ENCODE measurements around the gene GPD1. TPM values are rescaled to one million over a fixed set of nuclear protein-coding genes. Genes with fewer than 3 reads are reported as not detected.
"Not testable (repeated sequence)": the region's sequence is repeated elsewhere in the genome, so short reads cannot be mapped to it uniquely, and the experiment has no call there.

GPD1 gene
- total RNA-seq, 4 donors from 2014 or later, result 0.17 to 2.5 (median 0.60) TPM

DNA sequence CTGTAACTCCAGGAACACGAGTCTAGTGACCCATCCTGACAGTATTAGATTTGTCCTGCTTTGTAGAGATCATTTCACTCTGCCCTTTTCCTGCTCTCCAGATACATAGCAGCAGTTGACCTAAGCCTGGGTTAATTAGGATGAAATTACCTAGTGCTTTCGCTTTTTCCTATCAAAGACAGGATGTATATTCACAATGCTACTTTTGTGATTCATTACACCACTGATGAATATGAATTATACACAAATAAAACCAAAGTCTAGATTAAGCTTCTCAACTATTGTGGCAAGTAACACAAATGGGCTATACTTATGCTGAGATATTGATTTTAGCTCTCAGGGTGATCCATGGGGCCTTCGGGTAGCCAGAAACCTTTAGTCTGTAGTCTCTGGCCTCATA is 45.5 kb downstream of the GPD1 start:
- intact Hi-C loops (cut with DNase I), result no loop called here
- Histone ChIP-seq H3K4me1 (peaks cover 0 to 12% (median 3%) of the 10 kb centered on the region in 4 donors), H3K27ac (replicated peaks in 1 of 4) (no peak overlapping the region), H3K9me3 (no peaks in the 10 kb centered on the region), H3K27me3 (no peaks in the 10 kb centered on the region), H3K36me3 (peaks cover 0 to 8% (median 3%) of the 10 kb centered on the region in 4 donors), H3K4me3 (no peak overlapping the region)
- WGBS, result 74% methylated on average over 3 of the region's 3 CpGs
- TF ChIP-seq EP300 (IDR thresholded peaks at IDR 0.05) (no peak), POLR2A (IDR thresholded peaks at IDR 0.05; ENCODE audit: low read depth) (no peak), POLR2AphosphoS5 (IDR thresholded peaks at IDR 0.05) (no peak)
- TF ChIP-seq, protein P1, sequence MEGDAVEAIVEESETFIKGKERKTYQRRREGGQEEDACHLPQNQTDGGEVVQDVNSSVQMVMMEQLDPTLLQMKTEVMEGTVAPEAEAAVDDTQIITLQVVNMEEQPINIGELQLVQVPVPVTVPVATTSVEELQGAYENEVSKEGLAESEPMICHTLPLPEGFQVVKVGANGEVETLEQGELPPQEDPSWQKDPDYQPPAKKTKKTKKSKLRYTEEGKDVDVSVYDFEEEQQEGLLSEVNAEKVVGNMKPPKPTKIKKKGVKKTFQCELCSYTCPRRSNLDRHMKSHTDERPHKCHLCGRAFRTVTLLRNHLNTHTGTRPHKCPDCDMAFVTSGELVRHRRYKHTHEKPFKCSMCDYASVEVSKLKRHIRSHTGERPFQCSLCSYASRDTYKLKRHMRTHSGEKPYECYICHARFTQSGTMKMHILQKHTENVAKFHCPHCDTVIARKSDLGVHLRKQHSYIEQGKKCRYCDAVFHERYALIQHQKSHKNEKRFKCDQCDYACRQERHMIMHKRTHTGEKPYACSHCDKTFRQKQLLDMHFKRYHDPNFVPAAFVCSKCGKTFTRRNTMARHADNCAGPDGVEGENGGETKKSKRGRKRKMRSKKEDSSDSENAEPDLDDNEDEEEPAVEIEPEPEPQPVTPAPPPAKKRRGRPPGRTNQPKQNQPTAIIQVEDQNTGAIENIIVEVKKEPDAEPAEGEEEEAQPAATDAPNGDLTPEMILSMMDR (IDR thresholded peaks at IDR 0.05), result no peak
- no peak for DNase-seq (ENCODE audit: extremely low spot score)

DNA sequence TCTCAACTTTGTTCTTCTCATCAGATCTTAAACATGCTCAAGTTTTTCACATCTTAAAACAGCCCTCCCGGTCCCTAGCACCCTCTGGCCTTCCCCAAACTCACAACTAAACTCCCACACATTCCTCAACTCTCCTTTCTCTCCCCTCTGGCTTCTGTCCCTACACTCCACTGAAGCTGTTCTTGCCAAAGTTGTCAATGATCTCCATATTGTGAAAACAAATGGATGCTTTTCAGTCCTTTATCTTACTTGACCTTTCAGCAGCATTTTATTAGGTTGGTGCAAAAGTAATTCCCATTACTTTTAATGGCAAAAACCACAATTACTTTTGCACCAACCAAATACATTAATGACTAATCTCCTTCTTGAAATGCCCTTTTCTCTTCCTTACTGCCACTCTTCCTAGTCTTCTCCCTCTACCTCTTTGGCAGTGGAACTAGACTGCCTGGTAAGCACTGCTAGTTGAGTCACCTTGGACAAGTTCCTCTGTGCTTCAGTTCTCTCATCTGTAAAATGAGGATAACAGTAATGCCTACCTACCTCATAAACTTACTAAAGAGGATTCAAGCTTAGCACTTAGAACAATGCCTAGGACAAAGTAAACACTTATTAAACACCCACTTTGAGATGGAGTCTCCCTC is 47.4 kb downstream of the GPD1 start:
- Histone ChIP-seq H3K27me3 (no peaks in the 10 kb centered on the region), H3K27ac (replicated peaks in 1 of 4) (no peak overlapping the region), H3K36me3 (peaks cover 0 to 8% (median 3%) of the 10 kb centered on the region in 4 donors), H3K4me1 (peaks cover 0 to 12% (median 3%) of the 10 kb centered on the region in 4 donors), H3K4me3 (no peak overlapping the region), H3K9me3 (no peaks in the 10 kb centered on the region)
- whole genome bisulfite sequencing, result 67% methylated on average over 1 of the region's 1 CpG
- intact Hi-C loops (cut with DNase I), result no loop called here
- TF ChIP-seq EP300 (IDR thresholded peaks at IDR 0.05) (no peak), POLR2AphosphoS5 (IDR thresholded peaks at IDR 0.05) (no peak), POLR2A (IDR thresholded peaks at IDR 0.05; ENCODE audit: low read depth) (no peak)
- TF ChIP-seq, protein P1 (IDR thresholded peaks at IDR 0.05), result no peak
- DNase-seq (ENCODE audit: extremely low spot score), result no peak

DNA sequence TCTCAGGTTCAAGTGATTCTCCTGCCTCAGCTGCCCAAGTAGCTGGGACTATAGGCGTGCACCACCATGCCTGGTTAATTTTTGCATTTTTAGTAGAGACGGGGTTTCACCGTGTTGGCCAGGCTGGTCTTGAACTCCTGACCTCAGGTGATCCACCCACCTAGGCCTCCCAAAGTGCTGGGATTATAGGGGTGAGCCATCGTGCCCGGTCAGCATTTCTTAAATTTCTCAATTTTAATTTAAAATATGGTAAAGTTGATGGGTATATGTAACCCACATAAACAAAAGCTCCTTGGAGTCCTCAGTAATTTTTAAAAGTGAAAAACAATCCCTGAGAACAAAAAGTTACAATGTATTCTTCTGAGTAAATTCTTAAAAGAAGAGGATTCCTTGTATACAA is 51.1 kb downstream of the GPD1 start:
- H3K9me3 ChIP-seq; DNase-seq (ENCODE audit: extremely low spot score); H3K4me1 ChIP-seq; H3K36me3 ChIP-seq; intact Hi-C loops (cut with DNase I); H3K27ac ChIP-seq (replicated peaks in 1 of 4); H3K27me3 ChIP-seq; H3K4me3 ChIP-seq: not testable (repeated sequence)
- WGBS, result 90% methylated on average over 5 of the region's 5 CpGs

DNA sequence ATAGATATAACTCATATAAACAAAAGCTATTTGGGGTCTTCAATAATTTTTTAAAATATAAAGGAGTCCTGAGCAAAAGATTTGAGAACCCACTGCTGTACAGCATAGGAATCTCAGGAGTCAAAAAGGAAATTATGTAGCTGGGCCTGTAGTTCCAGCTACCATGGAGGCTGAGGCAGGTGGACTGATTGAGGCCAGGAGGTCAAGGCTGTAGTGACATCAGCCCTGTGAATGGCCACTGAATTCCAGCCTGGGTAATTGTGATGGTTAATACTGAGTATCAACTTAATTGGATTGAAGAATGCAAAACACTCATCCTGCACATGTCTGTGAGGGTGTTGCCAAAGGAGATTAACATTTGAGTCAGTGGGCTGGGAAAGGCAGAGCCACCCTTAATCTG is 52.8 kb downstream of the GPD1 start:
- no peaks in the 10 kb centered on the region for H3K27me3 ChIP-seq
- intact Hi-C loops (cut with DNase I), result no loop called here
- H3K36me3 ChIP-seq, result peaks cover 0 to 8% (median 3%) of the 10 kb centered on the region in 4 donors
- no peak overlapping the region for H3K27ac ChIP-seq (replicated peaks in 1 of 4)
- TF ChIP-seq POLR2A (IDR thresholded peaks at IDR 0.05; ENCODE audit: low read depth) (no peak), EP300 (IDR thresholded peaks at IDR 0.05) (no peak), POLR2AphosphoS5 (IDR thresholded peaks at IDR 0.05) (no peak)
- TF ChIP-seq, protein P1 (IDR thresholded peaks at IDR 0.05), result no peak
- no peak overlapping the region for H3K4me3 ChIP-seq
- H3K4me1 ChIP-seq, result peaks cover 0 to 4% (median 1%) of the 10 kb centered on the region in 4 donors
- H3K9me3 ChIP-seq, result no peaks in the 10 kb centered on the region
- no peak for DNase-seq (ENCODE audit: extremely low spot score)

DNA sequence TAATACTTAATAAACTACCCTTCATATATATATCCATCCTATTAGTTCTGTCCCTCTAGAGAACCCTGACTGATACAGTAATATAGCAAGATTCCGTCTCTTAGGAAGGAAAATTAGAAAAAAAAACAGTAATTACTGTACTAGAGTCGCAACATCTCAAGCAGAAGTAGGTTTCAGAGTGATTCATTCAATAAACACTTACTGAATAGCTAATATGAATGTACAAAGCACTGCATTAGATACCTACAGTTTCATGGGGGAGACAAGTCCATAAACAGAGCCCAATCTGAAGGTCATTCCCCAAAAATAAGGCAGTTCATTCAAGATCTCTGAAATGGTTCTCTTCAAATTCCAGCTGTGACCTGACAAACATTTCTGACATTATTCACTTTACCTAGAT is 53.5 kb downstream of the GPD1 start:
- Histone ChIP-seq H3K4me1 (peaks cover 0 to 10% (median 5%) of the 10 kb centered on the region in 4 donors), H3K4me3 (no peak overlapping the region), H3K36me3 (peaks cover 0 to 8% (median 3%) of the 10 kb centered on the region in 4 donors), H3K27ac (replicated peaks in 1 of 4) (no peak overlapping the region), H3K27me3 (no peaks in the 10 kb centered on the region), H3K9me3 (no peaks in the 10 kb centered on the region)
- DNase-seq (ENCODE audit: extremely low spot score), result no peak
- TF ChIP-seq POLR2A (IDR thresholded peaks at IDR 0.05; ENCODE audit: low read depth) (no peak), POLR2AphosphoS5 (IDR thresholded peaks at IDR 0.05) (no peak), EP300 (IDR thresholded peaks at IDR 0.05) (no peak)
- TF ChIP-seq, protein P1 (IDR thresholded peaks at IDR 0.05), result no peak
- intact Hi-C loops (cut with DNase I), result no loop called here
- WGBS, result 89% methylated on average over 2 of the region's 2 CpGs
